ENCODE data around the gene PARP11. TPM values are rescaled to one million over a fixed set of nuclear protein-coding genes. Genes with fewer than 3 reads are reported as not detected.

Gene PARP11
- total and polyA plus RNA-seq, 2 experiments from 2014 or later = 3.1 to 9.4 TPM

DNA sequence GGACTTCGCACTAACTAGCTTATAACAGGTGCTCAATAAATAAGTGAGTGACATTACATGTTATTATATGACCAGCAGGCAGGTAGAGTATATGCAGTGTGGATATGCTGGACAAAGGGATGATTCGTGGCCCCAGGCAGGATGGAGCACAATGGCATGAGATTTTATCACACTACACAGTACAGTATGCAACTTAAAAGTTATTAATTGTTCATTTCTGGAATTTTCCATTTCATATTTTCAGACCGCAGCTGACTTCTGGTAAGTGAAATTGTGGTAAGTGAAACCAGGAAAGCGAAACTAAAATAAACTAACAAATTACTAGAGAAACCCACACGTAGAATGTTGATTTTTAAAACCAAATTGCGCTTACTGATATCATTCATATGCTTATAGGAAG lies 3.3 kb downstream of the PARP11 start:
- Histone ChIP-seq H3K36me3 (replicated peaks; ENCODE audit: insufficient read depth, low read depth) (no peaks in the 10 kb centered on the region), H2AFZ (no peak overlapping the region), H3K27me3 (no peaks in the 10 kb centered on the region), H3K4me1 (ENCODE audit: insufficient read depth) (peaks cover 13% of the 10 kb centered on the region), H4K20me1 (ENCODE audit: insufficient read depth, poor library complexity, severe bottlenecking) (no peaks in the 10 kb centered on the region), H3K9me2 (replicated peaks; ENCODE audit: insufficient read depth) (no peaks in the 10 kb centered on the region), H3K4me3 (no peak overlapping the region), H3K9me3 (ENCODE audit: low read depth) (peaks cover 4% of the 10 kb centered on the region), H3K4me2 (peak overlapping the region; percentile 11), H3K27ac (no peak overlapping the region), H3K79me2 (peaks cover 68% of the 10 kb centered on the region)
- no peak for DNase-seq (ENCODE audit: low spot score)
- TF ChIP-seq EZH2phosphoT487 (IDR thresholded peaks at IDR 0.05; ENCODE audit: low read depth, severe bottlenecking, unreplicated experiment) = no peak
- TF ChIP-seq, protein P1, sequence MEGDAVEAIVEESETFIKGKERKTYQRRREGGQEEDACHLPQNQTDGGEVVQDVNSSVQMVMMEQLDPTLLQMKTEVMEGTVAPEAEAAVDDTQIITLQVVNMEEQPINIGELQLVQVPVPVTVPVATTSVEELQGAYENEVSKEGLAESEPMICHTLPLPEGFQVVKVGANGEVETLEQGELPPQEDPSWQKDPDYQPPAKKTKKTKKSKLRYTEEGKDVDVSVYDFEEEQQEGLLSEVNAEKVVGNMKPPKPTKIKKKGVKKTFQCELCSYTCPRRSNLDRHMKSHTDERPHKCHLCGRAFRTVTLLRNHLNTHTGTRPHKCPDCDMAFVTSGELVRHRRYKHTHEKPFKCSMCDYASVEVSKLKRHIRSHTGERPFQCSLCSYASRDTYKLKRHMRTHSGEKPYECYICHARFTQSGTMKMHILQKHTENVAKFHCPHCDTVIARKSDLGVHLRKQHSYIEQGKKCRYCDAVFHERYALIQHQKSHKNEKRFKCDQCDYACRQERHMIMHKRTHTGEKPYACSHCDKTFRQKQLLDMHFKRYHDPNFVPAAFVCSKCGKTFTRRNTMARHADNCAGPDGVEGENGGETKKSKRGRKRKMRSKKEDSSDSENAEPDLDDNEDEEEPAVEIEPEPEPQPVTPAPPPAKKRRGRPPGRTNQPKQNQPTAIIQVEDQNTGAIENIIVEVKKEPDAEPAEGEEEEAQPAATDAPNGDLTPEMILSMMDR (IDR thresholded peaks at IDR 0.05; ENCODE audit: poor library complexity) = no peak
- TF ChIP-seq EZH2 (IDR thresholded peaks at IDR 0.05; ENCODE audit: borderline replicate concordance) = no peak
- WGBS (ENCODE audit: low lambda C conversion rate, missing lambda C conversion rate) = 98% methylated on average over 6 of the region's 6 CpGs

- no peak overlapping the region for H3K27ac ChIP-seq
- DNase-seq (ENCODE audit: low spot score) = no peak
- peaks cover 5% of the 10 kb centered on the region for H3K9me3 ChIP-seq (ENCODE audit: low read depth)
- H3K9me2 ChIP-seq (replicated peaks; ENCODE audit: insufficient read depth) = no peaks in the 10 kb centered on the region
- no peak overlapping the region for H3K4me3 ChIP-seq
- no peaks in the 10 kb centered on the region for H3K27me3 ChIP-seq
- peaks cover 70% of the 10 kb centered on the region for H3K79me2 ChIP-seq
- no peaks in the 10 kb centered on the region for H3K36me3 ChIP-seq (replicated peaks; ENCODE audit: insufficient read depth, low read depth)
- no peak overlapping the region for H2AFZ ChIP-seq
- WGBS (ENCODE audit: low lambda C conversion rate, missing lambda C conversion rate) = 86% methylated on average over 1 of the region's 1 CpG
- peak overlapping the region; percentile 11 for H3K4me2 ChIP-seq
- no peaks in the 10 kb centered on the region for H4K20me1 ChIP-seq (ENCODE audit: insufficient read depth, poor library complexity, severe bottlenecking)
- H3K4me1 ChIP-seq (ENCODE audit: insufficient read depth) = peaks cover 13% of the 10 kb centered on the region
- TF ChIP-seq, protein P1 (IDR thresholded peaks at IDR 0.05; ENCODE audit: poor library complexity) = no peak
Observed at GRCh38 chr12:3869433-3869832, 3.8 kb downstream of the PARP11 start.

DNA sequence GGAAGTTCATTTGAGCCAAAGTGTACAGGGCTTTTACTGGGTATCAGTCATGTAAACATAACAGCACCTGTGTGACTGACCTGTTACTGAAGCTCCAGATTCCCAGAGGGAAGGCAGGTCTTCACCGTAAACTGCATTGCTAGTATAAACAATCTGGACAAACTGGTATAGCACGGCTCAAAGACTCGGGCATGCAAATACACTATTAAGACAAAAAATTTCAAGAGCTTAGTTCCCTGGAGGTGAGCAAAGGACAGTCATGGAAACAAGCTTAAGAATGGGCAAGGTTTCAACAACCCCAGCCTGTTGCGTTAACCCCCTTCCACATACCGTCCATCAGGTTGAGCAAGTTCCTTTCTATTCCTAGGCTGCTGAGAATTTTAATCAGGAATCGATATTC lies 9.4 kb downstream of the PARP11 start:
- no peaks in the 10 kb centered on the region for H4K20me1 ChIP-seq (ENCODE audit: insufficient read depth, poor library complexity, severe bottlenecking)
- 76% methylated on average over 6 of the region's 6 CpGs for WGBS (ENCODE audit: low lambda C conversion rate, missing lambda C conversion rate)
- H3K79me2 ChIP-seq = peaks cover 30% of the 10 kb centered on the region
- no peak overlapping the region for H2AFZ ChIP-seq
- H3K9me2 ChIP-seq (replicated peaks; ENCODE audit: insufficient read depth) = no peaks in the 10 kb centered on the region
- no peak overlapping the region for H3K4me3 ChIP-seq
- no peaks in the 10 kb centered on the region for H3K4me1 ChIP-seq (ENCODE audit: insufficient read depth)
- H3K36me3 ChIP-seq (replicated peaks; ENCODE audit: insufficient read depth, low read depth) = no peaks in the 10 kb centered on the region
- H3K27ac ChIP-seq = no peak overlapping the region
- no peaks in the 10 kb centered on the region for H3K27me3 ChIP-seq
- H3K9me3 ChIP-seq (ENCODE audit: low read depth) = peaks cover 5% of the 10 kb centered on the region
- no peak overlapping the region for H3K4me2 ChIP-seq
- no peak for DNase-seq (ENCODE audit: low spot score)
- TF ChIP-seq, protein P1 (IDR thresholded peaks at IDR 0.05; ENCODE audit: poor library complexity) = no peak
- TF ChIP-seq EZH2phosphoT487 (IDR thresholded peaks at IDR 0.05; ENCODE audit: low read depth, severe bottlenecking, unreplicated experiment) (no peak), EZH2 (IDR thresholded peaks at IDR 0.05; ENCODE audit: borderline replicate concordance) (no peak)

- Histone ChIP-seq H3K79me2 (peaks cover 9% of the 10 kb centered on the region), H2AFZ (no peak overlapping the region), H3K27me3 (no peaks in the 10 kb centered on the region), H3K9me3 (ENCODE audit: low read depth) (no peaks in the 10 kb centered on the region), H4K20me1 (ENCODE audit: insufficient read depth, poor library complexity, severe bottlenecking) (no peaks in the 10 kb centered on the region), H3K4me3 (no peak overlapping the region), H3K4me1 (ENCODE audit: insufficient read depth) (no peaks in the 10 kb centered on the region), H3K36me3 (replicated peaks; ENCODE audit: insufficient read depth, low read depth) (no peaks in the 10 kb centered on the region), H3K4me2 (no peak overlapping the region), H3K9me2 (replicated peaks; ENCODE audit: insufficient read depth) (no peaks in the 10 kb centered on the region), H3K27ac (no peak overlapping the region)
- DNase-seq (ENCODE audit: low spot score) = no peak
- TF ChIP-seq, protein P1 (IDR thresholded peaks at IDR 0.05; ENCODE audit: poor library complexity) = no peak
- no peak for TF ChIP-seq EZH2phosphoT487 (IDR thresholded peaks at IDR 0.05; ENCODE audit: low read depth, severe bottlenecking, unreplicated experiment)
- no peak for TF ChIP-seq EZH2 (IDR thresholded peaks at IDR 0.05; ENCODE audit: borderline replicate concordance)
- WGBS (ENCODE audit: low lambda C conversion rate, missing lambda C conversion rate) = 71% methylated on average over 5 of the region's 5 CpGs
Observed at GRCh38 chr12:3842517-3842916, 30.7 kb downstream of the PARP11 start.

Data from hepatocyte (in vitro differentiated cells).